ENCODE measurements around the gene CEP76.

Gene CEP76

DNA sequence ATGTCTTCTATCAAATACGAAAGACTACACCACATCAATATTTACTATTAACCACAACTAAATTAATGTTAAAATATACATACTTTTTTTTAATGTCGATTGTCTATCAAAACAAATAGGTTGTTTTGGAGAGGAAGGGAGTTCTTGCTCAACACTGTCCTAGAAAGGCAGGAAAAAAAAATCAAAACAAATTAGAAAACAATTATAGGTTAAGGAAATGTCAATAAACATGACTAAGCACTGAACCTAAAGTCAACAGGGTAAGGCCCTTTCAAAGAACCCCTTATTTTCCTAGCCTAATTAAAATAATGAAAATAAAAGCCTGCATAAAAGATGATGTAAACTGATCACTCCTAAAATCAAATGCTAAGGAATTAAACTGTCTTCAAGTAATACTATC is 2.8 kb downstream of the CEP76 start:
- TF ChIP-seq ZC3H10 (CRISPR knock-in tag; IDR thresholded peaks at IDR 0.05) (no peak), ESRRG (CRISPR knock-in tag; IDR thresholded peaks at IDR 0.05) (no peak), SNAI2 (CRISPR knock-in tag; IDR thresholded peaks at IDR 0.05) (no peak), OSR1 (CRISPR knock-in tag; IDR thresholded peaks at IDR 0.05) (no peak), ZNF70 (CRISPR knock-in tag; IDR thresholded peaks at IDR 0.05) (no peak), GLIS3 (CRISPR knock-in tag; IDR thresholded peaks at IDR 0.05) (no peak), TCF4 (CRISPR knock-in tag; IDR thresholded peaks at IDR 0.05; ENCODE audit: borderline replicate concordance) (no peak), ISL1 (CRISPR knock-in tag; IDR thresholded peaks at IDR 0.05) (no peak), RARB (CRISPR knock-in tag; IDR thresholded peaks at IDR 0.05) (no peak), CSDC2 (CRISPR knock-in tag; IDR thresholded peaks at IDR 0.05) (no peak), BACH2 (CRISPR knock-in tag; IDR thresholded peaks at IDR 0.05; ENCODE audit: borderline replicate concordance) (no peak), ZFP3 (CRISPR knock-in tag; IDR thresholded peaks at IDR 0.05) (no peak), TSHZ2 (CRISPR knock-in tag; IDR thresholded peaks at IDR 0.05) (no peak)
- TF ChIP-seq, protein P1, sequence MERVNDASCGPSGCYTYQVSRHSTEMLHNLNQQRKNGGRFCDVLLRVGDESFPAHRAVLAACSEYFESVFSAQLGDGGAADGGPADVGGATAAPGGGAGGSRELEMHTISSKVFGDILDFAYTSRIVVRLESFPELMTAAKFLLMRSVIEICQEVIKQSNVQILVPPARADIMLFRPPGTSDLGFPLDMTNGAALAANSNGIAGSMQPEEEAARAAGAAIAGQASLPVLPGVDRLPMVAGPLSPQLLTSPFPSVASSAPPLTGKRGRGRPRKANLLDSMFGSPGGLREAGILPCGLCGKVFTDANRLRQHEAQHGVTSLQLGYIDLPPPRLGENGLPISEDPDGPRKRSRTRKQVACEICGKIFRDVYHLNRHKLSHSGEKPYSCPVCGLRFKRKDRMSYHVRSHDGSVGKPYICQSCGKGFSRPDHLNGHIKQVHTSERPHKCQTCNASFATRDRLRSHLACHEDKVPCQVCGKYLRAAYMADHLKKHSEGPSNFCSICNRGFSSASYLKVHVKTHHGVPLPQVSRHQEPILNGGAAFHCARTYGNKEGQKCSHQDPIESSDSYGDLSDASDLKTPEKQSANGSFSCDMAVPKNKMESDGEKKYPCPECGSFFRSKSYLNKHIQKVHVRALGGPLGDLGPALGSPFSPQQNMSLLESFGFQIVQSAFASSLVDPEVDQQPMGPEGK (CRISPR knock-in tag; IDR thresholded peaks at IDR 0.05; ENCODE audit: borderline replicate concordance): no peak
- TF ChIP-seq, protein P2, sequence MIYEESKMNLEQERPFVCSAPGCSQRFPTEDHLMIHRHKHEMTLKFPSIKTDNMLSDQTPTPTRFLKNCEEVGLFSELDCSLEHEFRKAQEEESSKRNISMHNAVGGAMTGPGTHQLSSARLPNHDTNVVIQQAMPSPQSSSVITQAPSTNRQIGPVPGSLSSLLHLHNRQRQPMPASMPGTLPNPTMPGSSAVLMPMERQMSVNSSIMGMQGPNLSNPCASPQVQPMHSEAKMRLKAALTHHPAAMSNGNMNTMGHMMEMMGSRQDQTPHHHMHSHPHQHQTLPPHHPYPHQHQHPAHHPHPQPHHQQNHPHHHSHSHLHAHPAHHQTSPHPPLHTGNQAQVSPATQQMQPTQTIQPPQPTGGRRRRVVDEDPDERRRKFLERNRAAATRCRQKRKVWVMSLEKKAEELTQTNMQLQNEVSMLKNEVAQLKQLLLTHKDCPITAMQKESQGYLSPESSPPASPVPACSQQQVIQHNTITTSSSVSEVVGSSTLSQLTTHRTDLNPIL (CRISPR knock-in tag; IDR thresholded peaks at IDR 0.05; ENCODE audit: low read depth): no peak
- no peak for ATAC-seq

DNA sequence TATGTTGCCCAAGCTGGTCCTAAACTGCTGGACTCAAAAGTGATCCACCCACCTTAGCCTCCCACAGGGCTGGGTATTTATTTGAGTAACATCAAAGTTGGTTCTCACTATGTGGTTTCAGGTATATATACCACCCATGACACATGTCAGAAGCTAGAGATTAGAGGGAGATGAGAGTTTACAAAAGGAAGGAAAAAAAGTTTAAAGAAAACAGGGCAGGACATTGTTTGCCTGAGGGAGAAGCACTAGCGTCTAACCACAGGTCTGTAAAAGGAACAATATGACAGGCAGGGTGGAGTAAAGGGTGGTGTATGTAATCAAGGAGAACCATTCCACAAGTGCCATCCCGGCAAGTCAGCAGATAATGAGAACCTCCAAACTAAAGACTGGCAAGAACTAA is 8.5 kb downstream of the CEP76 start:
- no peak for ATAC-seq
- TF ChIP-seq GLIS3 (CRISPR knock-in tag; IDR thresholded peaks at IDR 0.05): no peak
- no peak for TF ChIP-seq ESRRG (CRISPR knock-in tag; IDR thresholded peaks at IDR 0.05)
- no peak for TF ChIP-seq PPARA (CRISPR knock-in tag; IDR thresholded peaks at IDR 0.05; ENCODE audit: borderline replicate concordance)
- no peak for TF ChIP-seq TSHZ2 (CRISPR knock-in tag; IDR thresholded peaks at IDR 0.05)
- TF ChIP-seq CSDC2 (CRISPR knock-in tag; IDR thresholded peaks at IDR 0.05): no peak
- TF ChIP-seq ZNF70 (CRISPR knock-in tag; IDR thresholded peaks at IDR 0.05): no peak
- no peak for TF ChIP-seq ZNF8 (CRISPR knock-in tag; IDR thresholded peaks at IDR 0.05)
- no peak for TF ChIP-seq TCF4 (CRISPR knock-in tag; IDR thresholded peaks at IDR 0.05; ENCODE audit: borderline replicate concordance)
- no peak for TF ChIP-seq ZFP30 (CRISPR knock-in tag; IDR thresholded peaks at IDR 0.05)
- no peak for TF ChIP-seq OSR1 (CRISPR knock-in tag; IDR thresholded peaks at IDR 0.05)
- no peak for TF ChIP-seq POU6F1 (CRISPR knock-in tag; IDR thresholded peaks at IDR 0.05; ENCODE audit: borderline replicate concordance, low read depth)
- TF ChIP-seq BACH2 (CRISPR knock-in tag; IDR thresholded peaks at IDR 0.05; ENCODE audit: borderline replicate concordance): no peak
- TF ChIP-seq RARB (CRISPR knock-in tag; IDR thresholded peaks at IDR 0.05): no peak
- TF ChIP-seq ZC3H10 (CRISPR knock-in tag; IDR thresholded peaks at IDR 0.05): no peak
- TF ChIP-seq ZFP3 (CRISPR knock-in tag; IDR thresholded peaks at IDR 0.05): no peak
- no peak for TF ChIP-seq ZNF565 (CRISPR knock-in tag; conservative IDR thresholded peaks at IDR 0.05; ENCODE audit: low read depth)
- TF ChIP-seq, protein P1 (CRISPR knock-in tag; IDR thresholded peaks at IDR 0.05; ENCODE audit: borderline replicate concordance): no peak
- no peak for TF ChIP-seq ARNTL (CRISPR knock-in tag; IDR thresholded peaks at IDR 0.05; ENCODE audit: borderline replicate concordance, low read depth)
- TF ChIP-seq SNAI2 (CRISPR knock-in tag; IDR thresholded peaks at IDR 0.05): no peak

Measured in SK-N-SH treated with all-trans-retinoic acid at 6 μM for 48 hours (cell line).